GM12878 (cell line): Measurements from ENCODE around the gene FAM20B. TPM values are rescaled to one million over a fixed set of nuclear protein-coding genes. Genes with fewer than 3 reads are reported as not detected.

Source experiments
- ATAC-seq: fragments of 200-7000 bp; cut with Tn5 transposase; 3 replicates; pipeline ENCODE4 v1.9.1; 2020; ENCODE audit warnings: mild to moderate bottlenecking, moderate library complexity
- BruUV-seq: library from RNA; stranded (reverse); fragments of 400-500 nt; replicated peaks from 2 replicates; lab custom pipeline; 2021; lab: Mats Ljungman, UMichigan
- CTCF ChIA-PET: fragments of 300-600 bp; sonication (Branson Sonifier 250); formaldehyde crosslinking; extraction: SDS; loops from one replicate; lab custom pipeline; 2021; ENCODE audit warnings: inconsistent platforms; lab: Yijun Ruan, JAX
- POLR2A ChIA-PET: fragments of 350-600 bp; formaldehyde crosslinking; extraction: SDS; loops from one replicate; lab custom pipeline; 2021; ENCODE audit warnings: inconsistent platforms; lab: Charles Lee
- RAD21 ChIA-PET: fragments of 300-600 bp; sonication (Branson Sonifier 250); formaldehyde crosslinking; loops from one replicate; lab custom pipeline; 2023; ENCODE audit warnings: antibody characterized with exemption; ENCODE audit not compliant: unreplicated experiment; lab: Charles Lee
- SMC1A ChIA-PET: fragments of 300-600 bp; sonication (Branson Sonifier 250); formaldehyde crosslinking; loops from one replicate; lab custom pipeline; 2023; ENCODE audit not compliant: unreplicated experiment, uncharacterized antibody; lab: Charles Lee
- DNase-seq: peaks from one replicate; pipeline ENCODE4 v3.0.0-alpha.2; 2011; ENCODE audit warnings: low read depth, low spot score
- FAIRE-seq: peaks from 3 replicates; lab custom pipeline; 2011; peaks lifted over from hg19 to GRCh38; lab: Jason Lieb, UNC
- H2AFZ ChIP-seq: 2 replicates; pipeline ENCODE4 v1.6.0; 2011; ENCODE audit warnings: low read depth, low read length, control low read depth; ENCODE audit not compliant: control insufficient read depth
- H3K27ac ChIP-seq: 2 replicates; pipeline ENCODE4 v1.5.1; 2011; ENCODE audit warnings: control low read depth; ENCODE audit not compliant: control insufficient read depth, insufficient read depth
- H3K27me3 ChIP-seq, 2 experiments: replicated peaks in 1 of 2; 2 replicates each; pipeline versions ENCODE4 v1.6.0 to v1.6.1; 2011; ENCODE audit warnings: low read length in 1 of 2; ENCODE audit not compliant: control insufficient read depth in 2 of 2, insufficient read depth in 2 of 2
- H3K36me3 ChIP-seq, 2 experiments: 2 replicates each; pipeline ENCODE4 v1.5.1; 2011; ENCODE audit warnings: low read length in 1 of 2; ENCODE audit not compliant: control insufficient read depth in 2 of 2, insufficient read depth in 2 of 2
- H3K4me1 ChIP-seq: 2 replicates; pipeline ENCODE4 v1.6.1; 2011; ENCODE audit warnings: mild to moderate bottlenecking, low read length, moderate library complexity, mixed read lengths; ENCODE audit not compliant: control insufficient read depth, insufficient read depth
- H3K4me2 ChIP-seq: 2 replicates; pipeline ENCODE4 v1.6.0; 2011; ENCODE audit warnings: control low read depth; ENCODE audit not compliant: control insufficient read depth, insufficient read depth
- H3K4me3 ChIP-seq: fragments of 200-600 bp; sonication (generic); 2 replicates; pipeline ENCODE4 v1.5.1; 2016
- H3K79me2 ChIP-seq: 2 replicates; pipeline ENCODE4 v1.6.0; 2011; ENCODE audit warnings: low read length; ENCODE audit not compliant: control insufficient read depth, insufficient read depth
- H3K9ac ChIP-seq: 2 replicates; pipeline ENCODE4 v1.8.0; 2011; ENCODE audit warnings: low read length, control low read depth, mixed read lengths; ENCODE audit not compliant: control insufficient read depth, insufficient read depth
- H3K9me3 ChIP-seq: replicated peaks from 3 replicates; pipeline ENCODE4 v1.5.1; 2011; ENCODE audit warnings: mild to moderate bottlenecking, low read length; ENCODE audit not compliant: control insufficient read depth, insufficient read depth
- H4K20me1 ChIP-seq: 2 replicates; pipeline ENCODE4 v1.6.0; 2011; ENCODE audit not compliant: control insufficient read depth, insufficient read depth
- CBFB ChIP-seq: IDR thresholded peaks from 2 replicates; pipeline ENCODE4 v1.6.1; 2016; ENCODE audit warnings: antibody characterized with exemption, low read depth
- CHD4 ChIP-seq: fragments of 200-600 bp; sonication (generic); IDR thresholded peaks from 2 replicates; pipeline ENCODE4 v1.6.1; 2016; ENCODE audit warnings: mild to moderate bottlenecking
- E2F8 ChIP-seq: fragments of 450-650 bp; IDR thresholded peaks from 2 replicates; pipeline ENCODE4 v1.6.1; 2018; ENCODE audit warnings: mild to moderate bottlenecking, low read depth, moderate library complexity; ENCODE audit not compliant: partially characterized antibody
- EP300 ChIP-seq, 2 experiments: fragments of 150-350 bp in 1 of 2; IDR thresholded peaks; 2 replicates each; pipeline ENCODE4 v1.6.1; 2011 to 2012; ENCODE audit warnings: low read depth in 2 of 2, low read length in 2 of 2, borderline replicate concordance in 1 of 2, improper control_type of control experiment in 1 of 2, inconsistent platforms in 1 of 2; ENCODE audit not compliant: control insufficient read depth in 1 of 2
- FOXK2 ChIP-seq: fragments of 450-650 bp; IDR thresholded peaks from 2 replicates; pipeline ENCODE4 v1.6.1; 2017; ENCODE audit warnings: mild to moderate bottlenecking, moderate library complexity
- IRF4 ChIP-seq: IDR thresholded peaks from 2 replicates; pipeline ENCODE4 v1.6.1; 2011; ENCODE audit warnings: low read depth, low read length
- IRF5 ChIP-seq: fragments of 450-650 bp; IDR thresholded peaks from 2 replicates; pipeline ENCODE4 v1.6.1; 2017; ENCODE audit warnings: borderline replicate concordance
- MXI1 ChIP-seq: fragments of 150-350 bp; IDR thresholded peaks from 2 replicates; pipeline ENCODE4 v1.6.1; 2011; ENCODE audit warnings: low read depth, mild to moderate bottlenecking, inconsistent platforms, low read length, improper control_type of control experiment
- NKRF ChIP-seq: fragments of 450-650 bp; conservative IDR thresholded peaks from 2 replicates; pipeline ENCODE4 v1.6.1; 2017; ENCODE audit warnings: mild to moderate bottlenecking, moderate library complexity
- PKNOX1 ChIP-seq: fragments of 450-650 bp; IDR thresholded peaks from 2 replicates; pipeline ENCODE4 v1.6.1; 2016; ENCODE audit warnings: mild to moderate bottlenecking
- RELB ChIP-seq: fragments of 450-650 bp; IDR thresholded peaks from 2 replicates; pipeline ENCODE4 v1.6.1; 2017; ENCODE audit warnings: low read depth, mild to moderate bottlenecking, moderate library complexity
- USF2 ChIP-seq: IDR thresholded peaks from 2 replicates; pipeline ENCODE4 v1.6.1; 2011; ENCODE audit warnings: low read depth, low read length, improper control_type of control experiment, borderline replicate concordance
- ZNF24 ChIP-seq: fragments of 450-650 bp; IDR thresholded peaks from 2 replicates; pipeline ENCODE4 v1.6.1; 2017; ENCODE audit warnings: antibody characterized with exemption, mild to moderate bottlenecking
- ZNF274 ChIP-seq: IDR thresholded peaks from one replicate; pipeline ENCODE4 v1.8.0; 2011; ENCODE audit not compliant: insufficient read length, insufficient read depth
- WGBS: methylation state at CpG from one replicate; pipeline ENCODE4 v1.1.6; 2016; ENCODE audit warnings: low lambda C conversion rate; ENCODE audit not compliant: insufficient replicate concordance, insufficient coverage; ENCODE audit errors: missing lambda C conversion rate; 5-methylcytosine and 5-hydroxymethylcytosine counted together
- in situ Hi-C: fragments of 300-500 bp; cut with MboI; formaldehyde crosslinking; loops from 9 replicates; pipeline ENCODE4 v1.14.3; 2018; ENCODE audit warnings: mixed read lengths
- intact Hi-C: fragments of 100-400 bp; cut with micrococcal nuclease; formaldehyde crosslinking; loops from one replicate; pipeline ENCODE4 v1.14.2; 2022; ENCODE audit not compliant: unreplicated experiment
- polyA plus RNA-seq, 11 experiments: library from polyadenylated mRNA; depleted of rRNA in 4 of 11; unstranded in 6 of 11; stranded (reverse) in 5 of 11; fragments of >200 nt; fragmentation: Nextera tagmentation in 4 of 11; fragmentation: Illumina TruSeq in 1 of 11; extraction: Ambion mirVana in 4 of 11; extraction: Trizol in 1 of 11; gene quantifications; 1 replicate in 1 of 11; 2 replicates in 10 of 11; pipeline versions ENCODE4 v1.2.1 to v1.2.3, GENCODE V29; 2011 to 2016; ENCODE audit warnings: inconsistent platforms in 2 of 11, missing spikeins in 2 of 11, low read depth in 1 of 11
- total RNA-seq, 4 experiments: library from RNA; depleted of rRNA in 3 of 4; stranded (reverse); fragments of >200 nt in 3 of 4; fragmentation: Illumina TruSeq in 1 of 4; extraction: Trizol in 1 of 4; gene quantifications; 2 replicates each; pipeline versions ENCODE4 v1.2.1 to v1.2.3, GENCODE V29; 2013 to 2021

The FAM20B gene
- total and polyA plus RNA-seq, 10 of the 15 experiments (the other 5 are each of a cell fraction or from before 2014, with no cell fraction given): 2.4 to 25.6 (median 12.8) TPM

GRCh38 chr1:179090522-179090921, 64.8 kb downstream of the FAM20B start:
- Histone ChIP-seq H3K4me2 (no peak overlapping the region), H3K36me3 (peaks cover 28 to 38% of the 10 kb centered on the region in 2 experiments), H3K9me3 (no peaks in the 10 kb centered on the region), H3K27ac (no peak overlapping the region), H3K4me3 (no peak overlapping the region), H4K20me1 (no peaks in the 10 kb centered on the region), H3K27me3 (no peaks in the 10 kb centered on the region), H2AFZ (no peak overlapping the region), H3K9ac (no peak overlapping the region), H3K79me2 (peaks cover 14% of the 10 kb centered on the region), H3K4me1 (peaks cover 19% of the 10 kb centered on the region)
- ChIA-PET POLR2A (interaction anchor here (0.6 kb wide), 1 partner anchor 135 kb away, joined by 6 read pairs; no protein-coding TSS in a partner anchor), SMC1A (interaction anchor here (1.4 kb wide), 1 partner anchor 10 kb away, joined by 3 read pairs; no protein-coding TSS in a partner anchor), CTCF (interaction anchor here (0.9 kb wide), 1 partner anchor 30 kb away, joined by 3 read pairs; no protein-coding TSS in a partner anchor), RAD21 (interaction anchor here (1.2 kb wide), 1 partner anchor 280 kb away, joined by 3 read pairs; no protein-coding TSS in a partner anchor)
- no TSS peak for BruUV-seq
- whole genome bisulfite sequencing: 90% methylated on average over 8 of the region's 8 CpGs
- in situ Hi-C loops: loop anchor here (25.0 kb wide), 1 partner anchor 722 kb away; no protein-coding TSS in a partner anchor
- intact Hi-C loops: no loop called here
- no peak for ATAC-seq
- no peak for FAIRE-seq
- no peak for DNase-seq
- TF ChIP-seq NKRF: no peak
- no peak for TF ChIP-seq MXI1
- no peak for TF ChIP-seq CHD4
- TF ChIP-seq E2F8: no peak
- TF ChIP-seq ZNF24: no peak
- TF ChIP-seq FOXK2: no peak
- no peak for TF ChIP-seq IRF5
- TF ChIP-seq EP300 (IDR thresholded peaks at IDR 0.05; ENCODE audit: borderline replicate concordance in 1 of 2, control insufficient read depth in 1 of 2, low read depth in 2 of 2, low read length in 2 of 2): no peak
- no peak for TF ChIP-seq USF2
- no peak for TF ChIP-seq ZNF274
- TF ChIP-seq CBFB: no peak
- TF ChIP-seq RELB: no peak
- no peak for TF ChIP-seq IRF4
- TF ChIP-seq PKNOX1: no peak
